Measurements from ENCODE around the gene ADGRL3. TPM values are rescaled to one million over a fixed set of nuclear protein-coding genes. Genes with fewer than 3 reads are reported as not detected.

The ADGRL3 gene
- total RNA-seq, 4 donors from 2014 or later = 4.6 to 7.1 (median 6.3) TPM

GRCh38 chr4:61514991-61515390, 314.9 kb downstream of the ADGRL3 start:
- no peak overlapping the region for H3K27ac ChIP-seq (replicated peaks in 1 of 4)
- 35% methylated on average over 2 of the region's 2 CpGs for WGBS
- peaks cover 0 to 4% (median 0%) of the 10 kb centered on the region in 4 donors for H3K27me3 ChIP-seq
- no peak for TF ChIP-seq CTCF (IDR thresholded peaks at IDR 0.05)
- no peak for TF ChIP-seq POLR2A (IDR thresholded peaks at IDR 0.05; ENCODE audit: low read depth)
- no peak for TF ChIP-seq POLR2AphosphoS5 (IDR thresholded peaks at IDR 0.05)
- no peak for TF ChIP-seq EP300 (IDR thresholded peaks at IDR 0.05)
- H3K9me3 ChIP-seq = peaks cover 0 to 4% (median 0%) of the 10 kb centered on the region in 4 donors
- H3K36me3 ChIP-seq = no peaks in the 10 kb centered on the region
- intact Hi-C loops (cut with DNase I) = no loop called here
- no peaks in the 10 kb centered on the region for H3K4me1 ChIP-seq
- H3K4me3 ChIP-seq = no peak overlapping the region
- no peak for DNase-seq (ENCODE audit: extremely low spot score)

- Histone ChIP-seq H3K4me3 (no peak overlapping the region), H3K4me1 (no peaks in the 10 kb centered on the region), H3K27ac (replicated peaks in 1 of 4) (no peak overlapping the region), H3K9me3 (no peaks in the 10 kb centered on the region), H3K36me3 (no peaks in the 10 kb centered on the region), H3K27me3 (peaks cover 0 to 4% (median 0%) of the 10 kb centered on the region in 4 donors)
- no peak for DNase-seq (ENCODE audit: extremely low spot score)
- intact Hi-C loops (cut with DNase I) = no loop called here
- whole genome bisulfite sequencing = 82% methylated on average over 18 of the region's 20 CpGs
- no peak for TF ChIP-seq CTCF (IDR thresholded peaks at IDR 0.05)
- TF ChIP-seq POLR2A (IDR thresholded peaks at IDR 0.05; ENCODE audit: low read depth) = no peak
- no peak for TF ChIP-seq POLR2AphosphoS5 (IDR thresholded peaks at IDR 0.05)
These were observed 317.0 kb downstream of the ADGRL3 start for GRCh38 chr4:61517144-61517543.

- no peak overlapping the region for H3K4me3 ChIP-seq
- H3K27ac ChIP-seq (replicated peaks in 1 of 4) = no peak overlapping the region
- DNase-seq (ENCODE audit: extremely low spot score) = no peak
- no peaks in the 10 kb centered on the region for H3K4me1 ChIP-seq
- TF ChIP-seq CTCF (IDR thresholded peaks at IDR 0.05) = no peak
- TF ChIP-seq EP300 (IDR thresholded peaks at IDR 0.05) = no peak
- no peak for TF ChIP-seq POLR2A (IDR thresholded peaks at IDR 0.05; ENCODE audit: low read depth)
- TF ChIP-seq POLR2AphosphoS5 (IDR thresholded peaks at IDR 0.05) = no peak
- H3K27me3 ChIP-seq = peaks cover 0 to 4% (median 0%) of the 10 kb centered on the region in 4 donors
- H3K36me3 ChIP-seq = no peaks in the 10 kb centered on the region
- H3K9me3 ChIP-seq = no peaks in the 10 kb centered on the region
- intact Hi-C loops (cut with DNase I) = no loop called here
These were observed 320.0 kb downstream of the ADGRL3 start for GRCh38 chr4:61520166-61520565.

- no peaks in the 10 kb centered on the region for H3K36me3 ChIP-seq
- 87% methylated on average over 1 of the region's 1 CpG for WGBS
- TF ChIP-seq EP300 (IDR thresholded peaks at IDR 0.05) (no peak), POLR2AphosphoS5 (IDR thresholded peaks at IDR 0.05) (no peak), POLR2A (IDR thresholded peaks at IDR 0.05; ENCODE audit: low read depth) (no peak), CTCF (IDR thresholded peaks at IDR 0.05) (no peak)
- DNase-seq (ENCODE audit: extremely low spot score) = no peak
- peaks cover 0 to 4% (median 0%) of the 10 kb centered on the region in 4 donors for H3K27me3 ChIP-seq
- no peaks in the 10 kb centered on the region for H3K4me1 ChIP-seq
- H3K9me3 ChIP-seq = no peaks in the 10 kb centered on the region
- H3K27ac ChIP-seq (replicated peaks in 1 of 4) = no peak overlapping the region
- intact Hi-C loops (cut with DNase I) = no loop called here
- no peak overlapping the region for H3K4me3 ChIP-seq
These were observed 320.6 kb downstream of the ADGRL3 start for GRCh38 chr4:61520681-61521160.

GRCh38 chr4:61521451-61521850, 321.3 kb downstream of the ADGRL3 start:
- Histone ChIP-seq H3K9me3 (no peaks in the 10 kb centered on the region), H3K36me3 (no peaks in the 10 kb centered on the region), H3K4me1 (no peaks in the 10 kb centered on the region), H3K27ac (replicated peaks in 1 of 4) (no peak overlapping the region), H3K4me3 (no peak overlapping the region), H3K27me3 (peaks cover 0 to 4% (median 0%) of the 10 kb centered on the region in 4 donors)
- TF ChIP-seq EP300 (IDR thresholded peaks at IDR 0.05) = no peak
- WGBS = 94% methylated on average over 1 of the region's 1 CpG
- intact Hi-C loops (cut with DNase I) = no loop called here
- DNase-seq (ENCODE audit: extremely low spot score) = no peak

All from esophagus muscularis mucosa (tissue), 4 donors.